Glutamatergic neuron (in vitro differentiated cells): Measurements from ENCODE around the gene ELF3. TPM values are rescaled to one million over a fixed set of nuclear protein-coding genes. Genes with fewer than 3 reads are reported as not detected.

Source experiments
- DNase-seq: peaks from one replicate; pipeline ENCODE4 v3.0.0; 2022
- H3K27ac Mint-ChIP-seq: one replicate; pipeline ENCODE4 v1.8.0; 2020; ENCODE audit warnings: mild to moderate bottlenecking, mixed read lengths, inconsistent platforms; ENCODE audit not compliant: unreplicated experiment
- H3K27me3 Mint-ChIP-seq: one replicate; pipeline ENCODE4 v1.8.0; 2020; ENCODE audit warnings: mild to moderate bottlenecking, moderate library complexity, mixed read lengths, inconsistent platforms; ENCODE audit not compliant: unreplicated experiment
- H3K36me3 Mint-ChIP-seq: one replicate; pipeline ENCODE4 v1.8.0; 2020; ENCODE audit warnings: mild to moderate bottlenecking, mixed read lengths, inconsistent platforms; ENCODE audit not compliant: unreplicated experiment
- H3K4me1 Mint-ChIP-seq: one replicate; pipeline ENCODE4 v1.8.0; 2020; ENCODE audit warnings: mild to moderate bottlenecking, low read depth, mixed read lengths, inconsistent platforms; ENCODE audit not compliant: unreplicated experiment
- H3K4me3 Mint-ChIP-seq: one replicate; pipeline ENCODE4 v1.8.0; 2020; ENCODE audit warnings: mild to moderate bottlenecking, mixed read lengths, inconsistent platforms; ENCODE audit not compliant: unreplicated experiment
- H3K9me3 Mint-ChIP-seq: one replicate; pipeline ENCODE4 v1.8.0; 2020; ENCODE audit warnings: mild to moderate bottlenecking, moderate library complexity, mixed read lengths, inconsistent platforms; ENCODE audit not compliant: unreplicated experiment
- total RNA-seq: library from RNA; stranded (reverse); fragmentation: NEBNext Ultra II Directional; extraction: Animal tissue kit (Norgen Biotek cat#: 25700); gene quantifications from one replicate; pipeline ENCODE4 v1.2.1, GENCODE V29; 2021; ENCODE audit not compliant: unreplicated experiment
- TF ChIP-seq, protein P1 (sequence below): fragments of 200-600 bp; sonication (generic); IDR thresholded peaks from one replicate; pipeline ENCODE4 v1.5.0; 2021; ENCODE audit not compliant: partially characterized antibody, unreplicated experiment

Gene ELF3
- total RNA-seq, 1 donor from 2014 or later: 0.96 TPM

DNA sequence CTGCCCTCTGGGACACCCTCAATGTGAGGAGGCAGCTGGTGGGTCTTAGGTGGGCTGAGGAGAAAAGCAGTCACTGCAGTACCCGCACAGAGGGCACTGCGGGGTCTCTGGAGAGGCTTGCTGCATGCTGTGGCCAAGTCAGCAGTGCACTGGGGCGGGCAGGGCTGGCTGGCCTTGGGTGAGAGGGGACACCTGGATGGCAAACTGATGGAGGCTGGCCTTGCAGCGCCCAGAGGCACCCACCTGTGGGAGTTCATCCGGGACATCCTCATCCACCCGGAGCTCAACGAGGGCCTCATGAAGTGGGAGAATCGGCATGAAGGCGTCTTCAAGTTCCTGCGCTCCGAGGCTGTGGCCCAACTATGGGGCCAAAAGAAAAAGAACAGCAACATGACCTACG lies 3.2 kb downstream of the ELF3 start:
- peaks cover 6% of the 10 kb centered on the region for H3K9me3 Mint-ChIP-seq
- no peak overlapping the region for H3K4me3 Mint-ChIP-seq
- peaks cover 5% of the 10 kb centered on the region for H3K4me1 Mint-ChIP-seq
- TF ChIP-seq, protein P1, sequence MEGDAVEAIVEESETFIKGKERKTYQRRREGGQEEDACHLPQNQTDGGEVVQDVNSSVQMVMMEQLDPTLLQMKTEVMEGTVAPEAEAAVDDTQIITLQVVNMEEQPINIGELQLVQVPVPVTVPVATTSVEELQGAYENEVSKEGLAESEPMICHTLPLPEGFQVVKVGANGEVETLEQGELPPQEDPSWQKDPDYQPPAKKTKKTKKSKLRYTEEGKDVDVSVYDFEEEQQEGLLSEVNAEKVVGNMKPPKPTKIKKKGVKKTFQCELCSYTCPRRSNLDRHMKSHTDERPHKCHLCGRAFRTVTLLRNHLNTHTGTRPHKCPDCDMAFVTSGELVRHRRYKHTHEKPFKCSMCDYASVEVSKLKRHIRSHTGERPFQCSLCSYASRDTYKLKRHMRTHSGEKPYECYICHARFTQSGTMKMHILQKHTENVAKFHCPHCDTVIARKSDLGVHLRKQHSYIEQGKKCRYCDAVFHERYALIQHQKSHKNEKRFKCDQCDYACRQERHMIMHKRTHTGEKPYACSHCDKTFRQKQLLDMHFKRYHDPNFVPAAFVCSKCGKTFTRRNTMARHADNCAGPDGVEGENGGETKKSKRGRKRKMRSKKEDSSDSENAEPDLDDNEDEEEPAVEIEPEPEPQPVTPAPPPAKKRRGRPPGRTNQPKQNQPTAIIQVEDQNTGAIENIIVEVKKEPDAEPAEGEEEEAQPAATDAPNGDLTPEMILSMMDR: no peak
- no peak overlapping the region for H3K27ac Mint-ChIP-seq
- no peak for DNase-seq
- H3K36me3 Mint-ChIP-seq: no peaks in the 10 kb centered on the region
- H3K27me3 Mint-ChIP-seq: peaks cover 5% of the 10 kb centered on the region

DNA sequence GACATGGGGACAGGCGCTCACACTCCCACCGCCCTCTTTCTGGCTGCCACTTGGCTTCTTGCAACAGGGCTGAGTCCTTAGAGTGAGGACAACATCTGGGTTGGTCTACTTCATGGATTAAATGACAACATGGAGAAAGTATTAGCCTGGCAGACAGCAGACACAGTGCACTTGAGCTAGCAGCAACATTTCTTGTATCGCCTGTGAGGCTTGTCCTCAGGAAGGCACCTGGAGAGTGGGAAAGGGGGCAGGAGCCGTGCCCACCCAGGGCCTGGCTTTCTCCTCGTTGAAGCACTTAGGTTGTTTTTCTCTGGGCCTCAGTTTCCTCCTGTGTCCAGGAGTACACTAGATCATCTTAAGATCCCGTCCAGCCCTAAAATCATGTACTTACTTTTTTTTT lies 3.7 kb downstream of the ELF3 start:
- peaks cover 10% of the 10 kb centered on the region for H3K9me3 Mint-ChIP-seq
- DNase-seq: no peak
- H3K27me3 Mint-ChIP-seq: peaks cover 5% of the 10 kb centered on the region
- peaks cover 10% of the 10 kb centered on the region for H3K4me1 Mint-ChIP-seq
- TF ChIP-seq, protein P1: no peak
- H3K36me3 Mint-ChIP-seq: no peaks in the 10 kb centered on the region
- H3K4me3 Mint-ChIP-seq: no peak overlapping the region
- no peak overlapping the region for H3K27ac Mint-ChIP-seq

DNA sequence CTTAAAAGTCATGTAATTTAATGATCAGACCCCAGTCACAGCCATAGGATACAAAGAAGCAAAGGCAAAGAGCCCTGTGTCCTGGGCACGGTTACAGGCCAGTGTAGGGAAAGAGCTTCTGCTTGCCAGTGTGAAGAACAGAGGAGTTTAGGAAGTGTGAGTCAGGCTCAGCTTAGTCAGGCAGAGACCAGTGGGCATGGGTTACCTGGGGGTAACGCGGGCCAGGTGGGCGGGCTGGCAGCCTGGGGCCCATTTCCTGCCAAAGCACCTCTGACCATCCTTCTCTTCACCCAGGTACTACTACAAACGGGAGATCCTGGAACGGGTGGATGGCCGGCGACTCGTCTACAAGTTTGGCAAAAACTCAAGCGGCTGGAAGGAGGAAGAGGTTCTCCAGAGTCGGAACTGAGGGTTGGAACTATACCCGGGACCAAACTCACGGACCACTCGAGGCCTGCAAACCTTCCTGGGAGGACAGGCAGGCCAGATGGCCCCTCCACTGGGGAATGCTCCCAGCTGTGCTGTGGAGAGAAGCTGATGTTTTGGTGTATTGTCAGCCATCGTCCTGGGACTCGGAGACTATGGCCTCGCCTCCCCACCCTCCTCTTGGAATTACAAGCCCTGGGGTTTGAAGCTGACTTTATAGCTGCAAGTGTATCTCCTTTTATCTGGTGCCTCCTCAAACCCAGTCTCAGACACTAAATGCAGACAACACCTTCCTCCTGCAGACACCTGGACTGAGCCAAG lies 4.7 kb downstream of the ELF3 start:
- Mint-ChIP-seq H3K4me3 (no peak overlapping the region), H3K36me3 (no peaks in the 10 kb centered on the region), H3K9me3 (peaks cover 10% of the 10 kb centered on the region), H3K27ac (no peak overlapping the region), H3K27me3 (peaks cover 4% of the 10 kb centered on the region), H3K4me1 (peaks cover 12% of the 10 kb centered on the region)
- no peak for DNase-seq
- TF ChIP-seq, protein P1: no peak

DNA sequence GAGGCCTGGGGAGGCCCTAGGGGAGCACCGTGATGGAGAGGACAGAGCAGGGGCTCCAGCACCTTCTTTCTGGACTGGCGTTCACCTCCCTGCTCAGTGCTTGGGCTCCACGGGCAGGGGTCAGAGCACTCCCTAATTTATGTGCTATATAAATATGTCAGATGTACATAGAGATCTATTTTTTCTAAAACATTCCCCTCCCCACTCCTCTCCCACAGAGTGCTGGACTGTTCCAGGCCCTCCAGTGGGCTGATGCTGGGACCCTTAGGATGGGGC lies 5.2 kb downstream of the ELF3 start:
- TF ChIP-seq, protein P1: no peak
- Mint-ChIP-seq H3K4me3 (no peak overlapping the region), H3K9me3 (peaks cover 10% of the 10 kb centered on the region), H3K27me3 (peaks cover 4% of the 10 kb centered on the region), H3K4me1 (peaks cover 12% of the 10 kb centered on the region), H3K36me3 (no peaks in the 10 kb centered on the region), H3K27ac (no peak overlapping the region)
- DNase-seq: no peak

DNA sequence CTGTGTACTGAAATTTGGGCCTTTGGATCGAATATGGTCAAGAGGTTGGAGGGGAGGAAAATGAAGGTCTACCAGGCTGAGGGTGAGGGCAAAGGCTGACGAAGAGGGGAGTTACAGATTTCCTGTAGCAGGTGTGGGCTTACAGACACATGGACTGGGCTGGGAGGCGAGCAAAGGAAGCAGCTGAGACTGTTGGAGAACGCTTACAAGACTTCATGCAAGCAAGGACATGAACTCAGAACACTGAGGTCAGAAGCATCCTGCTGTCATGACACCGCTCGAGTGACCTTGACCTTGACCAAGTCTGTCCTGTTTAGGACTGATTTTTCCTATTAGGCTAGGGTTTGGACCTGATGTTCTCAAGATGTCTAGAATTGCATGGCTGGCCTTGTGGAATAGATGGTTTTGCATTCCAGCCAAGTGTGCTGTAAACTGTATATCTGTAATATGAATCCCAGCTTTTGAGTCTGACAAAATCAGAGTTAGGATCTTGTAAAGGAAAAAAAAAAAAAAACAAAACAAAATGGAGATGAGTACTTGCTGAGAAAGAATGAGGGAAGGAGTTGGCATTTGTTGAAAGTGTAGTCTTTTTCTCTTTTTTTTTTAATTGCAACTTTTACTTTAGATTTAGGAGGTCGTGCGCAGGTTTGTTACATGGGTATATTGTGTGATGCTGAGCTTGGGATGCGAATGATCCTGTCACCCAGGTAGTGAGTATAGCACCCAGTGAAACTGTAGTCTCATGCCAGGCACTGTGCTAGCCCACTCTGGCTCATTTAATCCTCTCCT lies 5.8 kb downstream of the ELF3 start:
- Mint-ChIP-seq H3K27ac (no peak overlapping the region), H3K27me3 (peaks cover 4% of the 10 kb centered on the region), H3K9me3 (peaks cover 10% of the 10 kb centered on the region), H3K4me1 (peaks cover 12% of the 10 kb centered on the region), H3K4me3 (peak overlapping the region; percentile 56), H3K36me3 (no peaks in the 10 kb centered on the region)
- TF ChIP-seq, protein P1: no peak
- DNase-seq: no peak
